Subcutaneous abdominal adipose tissue (tissue), 5 donors: ENCODE data around the gene DYNLT3.

Source experiments
- H3K27ac ChIP-seq: one replicate; pipeline ENCODE4 v1.7.0; 2013; ENCODE audit warnings: low read depth, mild to moderate bottlenecking, inconsistent platforms, low read length, moderate library complexity
- H3K27me3 ChIP-seq, 5 donors: one replicate each; pipeline ENCODE4 v1.7.0; 2013; ENCODE audit warnings: low read length in 5 of 5, inconsistent platforms in 1 of 5; ENCODE audit not compliant: control insufficient read depth in 5 of 5, insufficient read depth in 4 of 5
- H3K36me3 ChIP-seq, 5 donors: one replicate each; pipeline ENCODE4 v1.7.0; 2013; ENCODE audit warnings: low read length in 5 of 5; ENCODE audit not compliant: control insufficient read depth in 5 of 5, insufficient read depth in 5 of 5
- H3K4me1 ChIP-seq, 5 donors: one replicate each; pipeline ENCODE4 v1.7.0; 2013; ENCODE audit warnings: low read length in 5 of 5, mild to moderate bottlenecking in 3 of 5, moderate library complexity in 1 of 5; ENCODE audit not compliant: control insufficient read depth in 5 of 5, insufficient read depth in 5 of 5
- H3K4me3 ChIP-seq, 5 donors: one replicate each; pipeline ENCODE4 v1.7.0; 2013; ENCODE audit warnings: low read length in 5 of 5, low read depth in 1 of 5
- H3K9ac ChIP-seq, 5 donors: one replicate each; pipeline ENCODE4 v1.7.0; 2013; ENCODE audit warnings: low read length in 5 of 5, mild to moderate bottlenecking in 4 of 5, moderate library complexity in 3 of 5
- H3K9me3 ChIP-seq, 5 donors: one replicate each; pipeline ENCODE4 v1.7.0; 2013; ENCODE audit warnings: low read length in 5 of 5; ENCODE audit not compliant: control insufficient read depth in 5 of 5
- donor health status: healthy.
- donor health status: healthy.
- donor health status: healthy.
- donor health status: healthy.
- donor health status: healthy.

DYNLT3 gene

GRCh38 chrX:37800717-37801116 is 46.7 kb downstream of the DYNLT3 start:
- H3K4me1 ChIP-seq, result peaks cover 0 to 12% (median 3%) of the 10 kb centered on the region in 5 donors
- no peaks in the 10 kb centered on the region for H3K36me3 ChIP-seq
- H3K27ac ChIP-seq, result no peak overlapping the region
- no peaks in the 10 kb centered on the region for H3K9me3 ChIP-seq
- no peak overlapping the region for H3K4me3 ChIP-seq
- no peak overlapping the region for H3K9ac ChIP-seq
- H3K27me3 ChIP-seq, result peaks cover 0 to 3% (median 0%) of the 10 kb centered on the region in 5 donors

GRCh38 chrX:37799936-37800335 is 47.4 kb downstream of the DYNLT3 start:
- H3K9ac ChIP-seq, result no peak overlapping the region
- H3K4me1 ChIP-seq, result peaks cover 0 to 12% (median 3%) of the 10 kb centered on the region in 5 donors
- no peaks in the 10 kb centered on the region for H3K36me3 ChIP-seq
- H3K4me3 ChIP-seq, result no peak overlapping the region
- no peak overlapping the region for H3K27ac ChIP-seq
- no peaks in the 10 kb centered on the region for H3K9me3 ChIP-seq
- H3K27me3 ChIP-seq, result peaks cover 0 to 5% (median 0%) of the 10 kb centered on the region in 5 donors

GRCh38 chrX:37796805-37797204 is 50.6 kb downstream of the DYNLT3 start:
- Histone ChIP-seq H3K36me3 (no peaks in the 10 kb centered on the region), H3K9me3 (no peaks in the 10 kb centered on the region), H3K27ac (no peak overlapping the region), H3K4me3 (no peak overlapping the region), H3K27me3 (peaks cover 0 to 5% (median 0%) of the 10 kb centered on the region in 5 donors), H3K9ac (no peak overlapping the region), H3K4me1 (peaks cover 0 to 12% (median 3%) of the 10 kb centered on the region in 5 donors)

- no peak overlapping the region for H3K9ac ChIP-seq
- H3K4me1 ChIP-seq, result peaks cover 0 to 9% (median 0%) of the 10 kb centered on the region in 5 donors
- H3K27ac ChIP-seq, result no peak overlapping the region
- H3K27me3 ChIP-seq, result peaks cover 0 to 5% (median 0%) of the 10 kb centered on the region in 5 donors
- no peaks in the 10 kb centered on the region for H3K9me3 ChIP-seq
- H3K4me3 ChIP-seq, result no peak overlapping the region
- no peaks in the 10 kb centered on the region for H3K36me3 ChIP-seq
These were observed 51.1 kb downstream of the DYNLT3 start for GRCh38 chrX:37796310-37796709.
